Measurements from ENCODE around the gene GABRR2. TPM values are rescaled to one million over a fixed set of nuclear protein-coding genes. Genes with fewer than 3 reads are reported as not detected.

GABRR2 gene
- total and polyA plus RNA-seq, 10 of the 15 experiments (the other 5 are each of a cell fraction or from before 2014, with no cell fraction given) = 0.16 to 0.72 (median 0.32) TPM; not detected in 2

- Histone ChIP-seq H4K20me1 (ENCODE audit: control insufficient read depth, insufficient read depth) (no peaks in the 10 kb centered on the region; the same call in 1 of the 2 replicates), H3K27ac (ENCODE audit: control insufficient read depth, insufficient read depth) (peak overlapping the region; percentile 97), H3K27me3 (replicated peaks in 1 of 2; ENCODE audit: control insufficient read depth in 2 of 2, insufficient read depth in 2 of 2, low read length in 1 of 2) (no peaks in the 10 kb centered on the region), H3K4me2 (ENCODE audit: control insufficient read depth, insufficient read depth) (peak overlapping the region; percentile 91), H3K9ac (ENCODE audit: control insufficient read depth, insufficient read depth, low read length) (peak overlapping the region; percentile 99), H3K9me3 (replicated peaks; ENCODE audit: control insufficient read depth, insufficient read depth, low read length) (no peaks in the 10 kb centered on the region; the same call in 2 of the 3 replicates), H3K79me2 (ENCODE audit: control insufficient read depth, insufficient read depth, low read length) (peaks cover 63% of the 10 kb centered on the region), H3K4me3 (peak overlapping the region; percentile 98), H3K4me1 (ENCODE audit: control insufficient read depth, insufficient read depth, low read length) (peaks cover 54% of the 10 kb centered on the region), H2AFZ (ENCODE audit: control insufficient read depth, low read depth, low read length) (no peak overlapping the region; the same call in 1 of the 2 replicates), H3K36me3 (ENCODE audit: control insufficient read depth in 2 of 2, insufficient read depth in 2 of 2, low read length in 1 of 2) (0 out of 4 replicates have a peak, but pooled peaks cover 0 to 5% of the 10 kb centered on the region in 2 experiments)
- ATAC-seq = peak; percentile 24
- in situ Hi-C loops (cut with MboI) (no loop called here), intact Hi-C loops (cut with micrococcal nuclease; ENCODE audit: unreplicated experiment) (loop anchor here (5.0 to 10.0 kb wide), 4 partner anchors 72 to 461 kb away; partner anchors contain the start of genes MDN1 and PM20D2)
- no peak for FAIRE-seq
- SMC1A ChIA-PET (ENCODE audit: uncharacterized antibody, unreplicated experiment) = interaction anchor here (1.6 to 12.6 kb wide), 6 partner anchors 10 to 273 kb away, joined by 5 to 252 read pairs (median 13); partner anchors contain the start of gene PNRC1
- BruUV-seq (replicated peaks) = no TSS peak
- WGBS (ENCODE audit: insufficient coverage, insufficient replicate concordance, low lambda C conversion rate, missing lambda C conversion rate) = 0% methylated on average over 2 of the region's 2 CpGs
- DNase-seq (ENCODE audit: low read depth, low spot score) = no peak
- POLR2A ChIA-PET = interaction anchor here (0.8 to 4.3 kb wide), 5 partner anchors 11 to 56 kb away, joined by 3 to 21 read pairs (median 13); no protein-coding TSS in a partner anchor
- CTCF ChIA-PET = interaction anchor here (1.3 to 17.0 kb wide), 4 partner anchors 11 to 56 kb away, joined by 4 to 260 read pairs (median 74); no protein-coding TSS in a partner anchor
- RAD21 ChIA-PET (ENCODE audit: unreplicated experiment) = interaction anchor here (1.0 to 12.7 kb wide), 4 partner anchors 10 to 208 kb away, joined by 3 to 187 read pairs (median 18); partner anchors contain the start of gene PM20D2
- TF ChIP-seq BHLHE40 (IDR thresholded peaks at IDR 0.05; ENCODE audit: borderline replicate concordance in 1 of 2, low read depth in 2 of 2, low read length in 1 of 2) (no peak), KDM1A (IDR thresholded peaks at IDR 0.05; ENCODE audit: borderline replicate concordance) (no peak), JUND (IDR thresholded peaks at IDR 0.05; ENCODE audit: low read depth, low read length) (no peak), RUNX3 (IDR thresholded peaks at IDR 0.05; ENCODE audit: low read length) (peak; percentile 12; the same call in 1 of the 2 replicates), POLR2AphosphoS5 (IDR thresholded peaks at IDR 0.05; ENCODE audit: low read length) (peak; percentile 65; the same call in 1 of the 2 replicates), BACH1 (IDR thresholded peaks at IDR 0.05; ENCODE audit: borderline replicate concordance) (no peak), PKNOX1 (IDR thresholded peaks at IDR 0.05) (peak; percentile 48; the same call in 1 of the 2 replicates), TARDBP (IDR thresholded peaks at IDR 0.05; ENCODE audit: borderline replicate concordance) (no peak), IRF5 (IDR thresholded peaks at IDR 0.05; ENCODE audit: borderline replicate concordance) (no peak), POLR2A (IDR thresholded peaks at IDR 0.05; ENCODE audit: low read depth, low read length) (peak; percentile 37; the same call in 1 of the 2 replicates), CEBPZ (IDR thresholded peaks at IDR 0.05; ENCODE audit: low read depth, low read length) (no peak), BRCA1 (IDR thresholded peaks at IDR 0.05; ENCODE audit: low read depth, low read length) (no peak), TCF12 (IDR thresholded peaks at IDR 0.05; ENCODE audit: low read depth, low read length) (0 out of 2 replicates have a peak, but pooled peaks have one; percentile 16), E4F1 (IDR thresholded peaks at IDR 0.05; ENCODE audit: borderline replicate concordance, partially characterized antibody) (no peak)
Observed at GRCh38 chr6:89353702-89354392, 38.7 kb upstream of the GABRR2 start.
